K562 (cell line): ENCODE data around the gene ACAT1. TPM values are rescaled to one million over a fixed set of nuclear protein-coding genes. Genes with fewer than 3 reads are reported as not detected.

Source experiments
- ATAC-seq: fragments of 200-7000 bp; cut with Tn5 transposase; 3 replicates; pipeline ENCODE4 v1.9.1; 2020; ENCODE audit warnings: moderate library complexity
- BruUV-seq: library from RNA; stranded (reverse); fragments of 400-500 nt; replicated peaks from 2 replicates; lab custom pipeline; 2021; lab: Mats Ljungman, UMichigan
- CTCF ChIA-PET: fragments of 300-600 bp; formaldehyde crosslinking; extraction: SDS; loops from one replicate; lab custom pipeline; 2021; ENCODE audit warnings: low intra/inter-chr PET ratio; lab: Yijun Ruan, JAX
- POLR2A ChIA-PET: fragments of 300-600, 350-650 bp; sonication (Branson Sonifier 250); formaldehyde crosslinking; extraction: SDS; loops from one replicate; lab custom pipeline; 2021; ENCODE audit warnings: antibody characterized with exemption, inconsistent platforms; lab: Yijun Ruan, JAX
- DNase-seq, 4 experiments: peaks; one replicate each; pipeline versions ENCODE4 v3.0.0 to v3.0.0-alpha.2; 2011 to 2018; ENCODE audit warnings: low spot score in 3 of 4, mixed read lengths in 3 of 4; ENCODE audit errors: extremely low read depth in 1 of 4
- FAIRE-seq: peaks from 2 replicates; lab custom pipeline; 2011; peaks lifted over from hg19 to GRCh38; lab: Jason Lieb, UNC
- H2AFZ ChIP-seq: 2 replicates; pipeline ENCODE4 v1.6.0; 2011; ENCODE audit warnings: low read depth, low read length, control low read depth, inconsistent platforms
- H3K27ac ChIP-seq: fragments of 200-600 bp; 3 replicates; pipeline ENCODE4 v1.8.0; 2011; ENCODE audit warnings: low read depth, mild to moderate bottlenecking, control low read depth, inconsistent platforms, low read length, moderate library complexity, mixed read lengths; ENCODE audit errors: extremely low read depth
- H3K27me3 ChIP-seq, 2 experiments: fragments of 300-600 bp in 1 of 2; 2 replicates in 1 of 2; 3 replicates in 1 of 2; pipeline versions ENCODE4 v1.6.0 to v1.8.0; 2011; ENCODE audit warnings: inconsistent platforms in 2 of 2, low read length in 2 of 2, mild to moderate bottlenecking in 1 of 2, mixed read lengths in 1 of 2, moderate library complexity in 1 of 2; ENCODE audit not compliant: control insufficient read depth in 2 of 2, insufficient read depth in 2 of 2
- H3K36me3 ChIP-seq: fragments of 300-600 bp; 3 replicates; pipeline ENCODE4 v1.8.0; 2011; ENCODE audit warnings: mild to moderate bottlenecking, low read length, inconsistent platforms; ENCODE audit not compliant: control insufficient read depth, insufficient read depth
- H3K4me1 ChIP-seq, 2 experiments: fragments of 200-600 bp in 1 of 2; replicated peaks in 1 of 2; 2 replicates in 1 of 2; 3 replicates in 1 of 2; pipeline versions ENCODE4 v1.5.1 to v1.8.0; 2011; ENCODE audit warnings: inconsistent platforms in 2 of 2, low read length in 2 of 2, mild to moderate bottlenecking in 1 of 2, mixed read lengths in 1 of 2, moderate library complexity in 1 of 2; ENCODE audit not compliant: control insufficient read depth in 2 of 2, insufficient read depth in 2 of 2
- H3K4me2 ChIP-seq: 2 replicates; pipeline ENCODE4 v1.6.1; 2011; ENCODE audit warnings: low read length, control low read depth, inconsistent platforms, mixed read lengths; ENCODE audit not compliant: insufficient read depth
- H3K4me3 ChIP-seq: fragments of 200-600 bp; sonication (generic), shearing (Covaris generic); 2 replicates; pipeline ENCODE4 v1.5.1; 2016; ENCODE audit warnings: control low read depth, inconsistent platforms
- H3K79me2 ChIP-seq: fragments of 200-600 bp; 3 replicates; pipeline ENCODE4 v1.8.0; 2011; ENCODE audit warnings: low read length, inconsistent platforms; ENCODE audit not compliant: control insufficient read depth, insufficient read depth
- H3K9ac ChIP-seq, 2 experiments: 2 replicates each; pipeline versions ENCODE4 v1.6.0 to v1.6.1; 2011; ENCODE audit warnings: low read depth in 2 of 2, low read length in 2 of 2, control low read depth in 1 of 2, inconsistent platforms in 1 of 2, mild to moderate bottlenecking in 1 of 2, mixed read lengths in 1 of 2; ENCODE audit not compliant: insufficient read depth in 1 of 2
- H3K9me1 ChIP-seq: one replicate; pipeline ENCODE4 v1.6.0; 2011; ENCODE audit warnings: inconsistent platforms, mild to moderate bottlenecking, low read length, moderate library complexity; ENCODE audit not compliant: control insufficient read depth, insufficient read depth
- H3K9me3 ChIP-seq: replicated peaks from 2 replicates; pipeline ENCODE4 v1.5.1; 2011; ENCODE audit warnings: low read depth, low read length, inconsistent platforms; ENCODE audit not compliant: control insufficient read depth, insufficient read depth
- H4K20me1 ChIP-seq: replicated peaks from 2 replicates; pipeline ENCODE4 v1.6.1; 2011; ENCODE audit warnings: low read length, inconsistent platforms, mixed read lengths; ENCODE audit not compliant: control insufficient read depth, insufficient read depth
- DPF2 ChIP-seq: fragments of 450-650 bp; IDR thresholded peaks from 2 replicates; pipeline ENCODE4 v1.6.1; 2016
- ERF ChIP-seq: fragments of 450-650 bp; formaldehyde crosslinking; IDR thresholded peaks from 2 replicates; pipeline ENCODE4 v1.4.0; 2020; ENCODE audit warnings: mild to moderate bottlenecking, mixed read lengths
- GABPB2 ChIP-seq: fragments of 250-450 bp; sonication (Bioruptor Pico); conservative IDR thresholded peaks from 2 replicates; pipeline ENCODE4 v1.5.1; 2021; ENCODE audit warnings: mild to moderate bottlenecking
- KDM5B ChIP-seq: fragments of 200-600 bp; sonication (generic); IDR thresholded peaks from 2 replicates; pipeline ENCODE4 v1.6.1; 2012; ENCODE audit warnings: low read depth, mild to moderate bottlenecking, moderate library complexity, low read length, control low read depth, inconsistent platforms; ENCODE audit not compliant: insufficient replicate concordance
- MEIS2 ChIP-seq: fragments of 450-650 bp; IDR thresholded peaks from 2 replicates; pipeline ENCODE4 v1.6.1; 2014; ENCODE audit warnings: mild to moderate bottlenecking; ENCODE audit not compliant: partially characterized antibody
- MTA1 ChIP-seq: fragments of 450-650 bp; IDR thresholded peaks from 2 replicates; pipeline ENCODE4 v1.6.1; 2017; ENCODE audit warnings: borderline replicate concordance
- NCOA4 ChIP-seq: fragments of 450-650 bp; IDR thresholded peaks from 2 replicates; pipeline ENCODE4 v1.6.1; 2018; ENCODE audit warnings: mild to moderate bottlenecking; ENCODE audit not compliant: partially characterized antibody
- SLC30A9 ChIP-seq: fragments of 250-450 bp; sonication (Bioruptor Pico); IDR thresholded peaks from 2 replicates; pipeline ENCODE4 v1.8.0; 2022; ENCODE audit warnings: mild to moderate bottlenecking, moderate library complexity
- TFAP4 ChIP-seq: sonication (generic); formaldehyde crosslinking; IDR thresholded peaks from 2 replicates; pipeline ENCODE4 v1.8.0; 2022; ENCODE audit warnings: missing genetic modification reagents, mild to moderate bottlenecking, moderate library complexity, borderline replicate concordance
- XRCC3 ChIP-seq: fragments of 450-650 bp; IDR thresholded peaks from 2 replicates; pipeline ENCODE4 v1.6.1; 2017; ENCODE audit warnings: mild to moderate bottlenecking, moderate library complexity
- ZNF311 ChIP-seq: fragments of 250-450 bp; sonication (Bioruptor Pico); IDR thresholded peaks from 2 replicates; pipeline ENCODE4 v1.4.0; 2020; ENCODE audit warnings: mild to moderate bottlenecking, moderate library complexity
- ZNF324 ChIP-seq: fragments of 250-450 bp; sonication (Bioruptor Pico); IDR thresholded peaks from 2 replicates; pipeline ENCODE4 v1.4.0; 2020; ENCODE audit warnings: mild to moderate bottlenecking
- ZNF785 ChIP-seq: fragments of 250-450 bp; sonication (Bioruptor Pico); IDR thresholded peaks from 2 replicates; pipeline ENCODE4 v1.4.0; 2020; ENCODE audit warnings: mild to moderate bottlenecking
- ZSCAN32 ChIP-seq: fragments of 450-650 bp; formaldehyde crosslinking; IDR thresholded peaks from 2 replicates; pipeline ENCODE4 v1.4.0; 2020; ENCODE audit warnings: mild to moderate bottlenecking, moderate library complexity
- WGBS: fragments of 100-300 bp; shearing (Covaris generic); methylation state at CpG from one replicate; pipeline ENCODE4 v1.1.6; 2016; ENCODE audit warnings: low coverage, mixed read lengths; ENCODE audit not compliant: insufficient coverage; ENCODE audit errors: missing lambda C conversion rate; 5-methylcytosine and 5-hydroxymethylcytosine counted together
- in situ Hi-C: fragments of 300-500 bp; cut with MboI; formaldehyde crosslinking; loops from 4 replicates; pipeline ENCODE4 v1.15.0; 2018; ENCODE audit warnings: inconsistent platforms, mixed read lengths
- intact Hi-C: fragments of 100-400 bp; cut with micrococcal nuclease; formaldehyde crosslinking; loops from 2 replicates; pipeline ENCODE4 v1.14.2; 2022
- polyA plus RNA-seq, 8 experiments: library from polyadenylated mRNA; depleted of rRNA in 4 of 8; stranded (reverse) in 5 of 8; unstranded in 3 of 8; fragments of >200 nt; fragmentation: Nextera tagmentation in 2 of 8; fragmentation: Illumina TruSeq in 1 of 8; extraction: Ambion mirVana in 2 of 8; extraction: Trizol in 1 of 8; gene quantifications; 2 replicates each; pipeline versions ENCODE4 v1.2.1 to v1.2.3, GENCODE V29; 2011 to 2014; ENCODE audit warnings: inconsistent platforms in 1 of 8, missing spikeins in 1 of 8
- total RNA-seq, 7 experiments: library from RNA; depleted of rRNA in 6 of 7; stranded (reverse); fragments of >200 nt in 6 of 7; fragmentation: Illumina TruSeq in 2 of 7; extraction: Trizol in 2 of 7; gene quantifications; 2 replicates each; pipeline versions ENCODE4 v1.2.1 to v1.2.3, GENCODE V29; 2011 to 2021; ENCODE audit warnings: low replicate concordance in 1 of 7

The ACAT1 gene
- total and polyA plus RNA-seq, 9 of the 15 experiments (the other 6 are each of a cell fraction or from before 2014, with no cell fraction given), result 65.1 to 204 (median 104) TPM

- H3K9me3 ChIP-seq, result no peaks in the 10 kb centered on the region
- no peak for DNase-seq
- POLR2A ChIA-PET, result no interaction called here
- in situ Hi-C loops (no loop called here), intact Hi-C loops (no loop called here)
- H3K79me2 ChIP-seq, result no peaks in the 10 kb centered on the region
- no peaks in the 10 kb centered on the region for H3K4me1 ChIP-seq
- H3K4me2 ChIP-seq, result no peak overlapping the region
- H3K4me3 ChIP-seq, result no peak overlapping the region
- no peak for ATAC-seq
- no peaks in the 10 kb centered on the region for H3K27me3 ChIP-seq
- no peaks in the 10 kb centered on the region for H4K20me1 ChIP-seq
- H3K9me1 ChIP-seq, result no peaks in the 10 kb centered on the region
- FAIRE-seq, result no peak
- 92% methylated on average over 1 of the region's 1 CpG for WGBS
- no TSS peak for BruUV-seq
- CTCF ChIA-PET, result no interaction called here
- no peak overlapping the region for H3K9ac ChIP-seq
- no peak for TF ChIP-seq GABPB2
- no peak for TF ChIP-seq NCOA4
- no peak for TF ChIP-seq MEIS2
- no peak for TF ChIP-seq ZNF311 (CRISPR knock-in tag)
- TF ChIP-seq KDM5B, result no peak
- TF ChIP-seq SLC30A9, result no peak
- TF ChIP-seq TFAP4 (CRISPR knock-in tag), result no peak
- no peak for TF ChIP-seq XRCC3
- TF ChIP-seq DPF2, result no peak
- TF ChIP-seq ZSCAN32 (CRISPR knock-in tag), result no peak
- no peak for TF ChIP-seq ZNF785 (CRISPR knock-in tag)
- TF ChIP-seq MTA1, result no peak
- no peak for TF ChIP-seq ERF
- TF ChIP-seq ZNF324 (CRISPR knock-in tag), result no peak
- H3K36me3 ChIP-seq, result peaks cover 75% of the 10 kb centered on the region
- H2AFZ ChIP-seq, result no peak overlapping the region
- H3K27ac ChIP-seq, result no peak overlapping the region
Observed at GRCh38 chr11:108101090-108101775, 20.1 kb upstream of the ACAT1 start.
